Activated naive CD4-positive, alpha-beta T cell treated with anti-CD3 and anti-CD28 coated beads, Interleukin-2, amount 50 U/mL, for 72 hours (primary cell): ENCODE results near the gene GPR139. TPM values are rescaled to one million over a fixed set of nuclear protein-coding genes. Genes with fewer than 3 reads are reported as not detected.
A peak's percentile ranks its signal among the peaks of the same experiment; 100 is the strongest.

Experiments
- ATAC-seq, 2 donors: fragments of 150-1000 bp; cut with Tn5 transposase; 2 replicates each; pipeline ENCODE4 v1.10.0; 2021; ENCODE audit warnings: mild to moderate bottlenecking in 2 of 2, moderate library complexity in 2 of 2
- DNase-seq, 2 donors: peaks; one replicate each; pipeline ENCODE4 v3.0.0; 2021 to 2022; ENCODE audit warnings: low spot score in 2 of 2
- H3K27ac Mint-ChIP-seq, 2 donors: one replicate each; pipeline ENCODE4 v1.8.0; 2022; ENCODE audit warnings: mild to moderate bottlenecking in 2 of 2, mixed read lengths in 2 of 2
- H3K36me3 Mint-ChIP-seq, 2 donors: one replicate each; pipeline ENCODE4 v1.8.0; 2022; ENCODE audit warnings: mixed read lengths in 2 of 2
- H3K9me3 Mint-ChIP-seq, 2 donors: one replicate each; pipeline ENCODE4 v1.8.0; 2022; ENCODE audit warnings: mixed read lengths in 2 of 2
- total RNA-seq, 2 donors: library from RNA; stranded (reverse); gene quantifications; one replicate each; pipeline ENCODE4 v1.2.3, GENCODE V29; 2022

The GPR139 gene
- total RNA-seq, 2 donors from 2014 or later, result not detected

GRCh38 chr16:20020083-20020482, 53.6 kb downstream of the GPR139 start:
- peaks cover 6 to 7% of the 10 kb centered on the region in 2 donors for H3K9me3 Mint-ChIP-seq
- ATAC-seq, result peak in 1 of 2 donors; percentile 7
- no peak for DNase-seq
- H3K27ac Mint-ChIP-seq, result no peak overlapping the region
- H3K36me3 Mint-ChIP-seq, result peaks cover 0 to 6% of the 10 kb centered on the region in 2 donors

GRCh38 chr16:20016234-20016633, 57.5 kb downstream of the GPR139 start:
- Mint-ChIP-seq H3K27ac (no peak overlapping the region), H3K9me3 (no peaks in the 10 kb centered on the region), H3K36me3 (no peaks in the 10 kb centered on the region)
- DNase-seq (no peak), ATAC-seq (no peak)

- no peak for ATAC-seq
- no peaks in the 10 kb centered on the region for H3K36me3 Mint-ChIP-seq
- no peak overlapping the region for H3K27ac Mint-ChIP-seq
- DNase-seq, result no peak
- H3K9me3 Mint-ChIP-seq, result peaks cover 0 to 4% of the 10 kb centered on the region in 2 donors
Observed at GRCh38 chr16:20004931-20005330, 68.8 kb downstream of the GPR139 start.

GRCh38 chr16:20002936-20003335, 70.8 kb downstream of the GPR139 start:
- Mint-ChIP-seq H3K9me3 (peaks cover 0 to 4% of the 10 kb centered on the region in 2 donors), H3K27ac (no peak overlapping the region), H3K36me3 (no peaks in the 10 kb centered on the region)
- ATAC-seq (no peak), DNase-seq (no peak)

DNA sequence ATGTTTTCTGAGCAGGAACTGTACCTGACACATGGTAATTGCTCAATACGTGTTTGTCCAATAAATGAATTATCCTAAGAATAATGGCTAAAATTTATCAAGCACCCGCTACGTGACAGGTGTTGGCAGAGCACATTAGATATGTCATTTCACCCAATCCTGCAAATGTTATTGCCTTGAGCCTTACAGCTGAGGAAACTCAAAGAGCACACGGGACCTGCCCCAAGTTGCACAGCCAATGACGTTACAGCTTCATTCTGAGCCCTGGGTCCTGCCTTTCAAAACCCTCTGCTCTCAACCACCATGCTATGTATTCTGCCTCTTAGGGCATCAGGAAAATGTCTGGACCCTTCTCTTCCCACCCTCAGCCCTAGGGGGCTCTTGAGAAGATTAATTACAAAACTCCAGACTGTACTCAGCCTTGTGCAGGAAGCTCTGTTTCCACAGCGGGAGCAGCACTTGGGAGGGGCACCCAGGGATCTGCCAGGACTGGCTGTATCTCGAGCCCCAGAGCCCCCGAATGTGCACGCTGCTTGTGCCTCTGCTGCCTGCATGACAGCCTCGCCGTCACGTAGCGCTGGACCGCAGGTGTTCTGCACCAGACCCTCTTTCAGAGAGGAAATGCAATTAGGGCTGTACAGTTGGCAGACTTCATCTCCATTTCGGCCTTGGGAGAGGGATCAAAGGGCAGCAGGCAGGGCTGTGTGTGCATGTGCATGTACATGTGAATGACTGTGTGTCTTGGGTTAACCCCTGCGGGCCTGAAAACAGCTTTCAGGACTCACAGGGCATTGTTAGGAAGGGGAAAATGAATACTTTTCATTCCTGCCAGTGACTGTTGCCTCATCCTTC, 71.6 kb downstream of the GPR139 start:
- H3K27ac Mint-ChIP-seq, result no peak overlapping the region
- no peaks in the 10 kb centered on the region for H3K36me3 Mint-ChIP-seq
- no peak for ATAC-seq
- no peak for DNase-seq
- peaks cover 0 to 4% of the 10 kb centered on the region in 2 donors for H3K9me3 Mint-ChIP-seq

DNA sequence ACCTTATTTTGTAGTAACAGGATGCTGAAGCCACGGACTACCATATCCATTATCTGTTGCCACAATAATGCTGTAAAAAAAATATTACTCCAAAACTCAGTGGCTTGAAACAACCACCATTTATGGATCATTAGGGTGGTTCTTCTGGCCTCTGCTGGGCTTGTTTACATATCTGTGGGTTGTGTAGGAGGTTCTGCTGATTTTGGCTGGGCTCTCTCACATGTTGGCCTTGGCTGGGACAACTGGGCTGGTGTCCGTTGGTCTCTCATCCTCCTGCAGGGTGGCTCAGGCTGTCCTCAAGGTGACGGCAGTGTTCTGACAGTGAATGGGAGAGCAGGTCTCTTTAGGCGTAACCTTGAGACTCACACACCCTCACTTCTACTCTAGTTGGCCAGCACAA, 76.0 kb downstream of the GPR139 start:
- no peaks in the 10 kb centered on the region for H3K36me3 Mint-ChIP-seq
- no peaks in the 10 kb centered on the region for H3K9me3 Mint-ChIP-seq
- no peak for DNase-seq
- no peak overlapping the region for H3K27ac Mint-ChIP-seq
- ATAC-seq, result no peak

- ATAC-seq (no peak), DNase-seq (no peak)
- Mint-ChIP-seq H3K9me3 (no peaks in the 10 kb centered on the region), H3K36me3 (no peaks in the 10 kb centered on the region), H3K27ac (no peak overlapping the region)
Observed at GRCh38 chr16:19997264-19997663, 76.4 kb downstream of the GPR139 start.

DNA sequence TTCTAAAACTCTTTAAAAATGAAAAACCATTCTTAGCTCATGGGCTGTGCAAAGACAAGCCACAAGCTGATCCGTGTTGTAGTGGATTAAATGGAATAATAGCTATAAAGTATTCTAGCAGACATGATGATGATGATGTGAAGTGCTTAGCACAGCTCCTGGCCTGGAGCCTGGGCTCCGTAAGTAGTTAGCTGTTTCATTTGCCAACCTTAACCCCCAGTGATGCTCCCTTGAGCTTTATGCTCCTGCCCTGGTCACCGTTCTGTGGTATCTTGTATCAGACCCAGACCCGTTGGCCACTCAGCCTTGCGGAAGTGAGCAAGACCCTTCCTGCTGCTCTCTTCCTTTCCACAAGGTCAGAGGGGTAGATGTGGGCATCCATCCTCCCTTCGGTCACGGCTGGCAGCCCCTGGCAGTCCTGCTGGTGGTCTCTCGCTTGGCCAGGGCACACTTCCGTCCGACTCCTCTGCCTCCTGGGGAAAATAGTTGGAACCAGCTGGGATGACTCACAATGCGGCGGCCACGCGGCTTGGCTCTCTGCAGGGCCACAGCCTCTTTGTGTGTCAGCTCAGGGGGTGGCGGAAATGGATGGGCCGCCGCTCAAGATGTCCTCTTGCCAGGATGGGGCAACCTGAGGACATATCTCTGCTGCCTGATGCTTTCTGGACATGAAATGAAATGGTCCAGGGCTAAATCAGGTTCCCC, 79.1 kb downstream of the GPR139 start:
- H3K9me3 Mint-ChIP-seq, result peaks cover 0 to 4% of the 10 kb centered on the region in 2 donors
- DNase-seq, result no peak
- no peak for ATAC-seq
- no peaks in the 10 kb centered on the region for H3K36me3 Mint-ChIP-seq
- no peak overlapping the region for H3K27ac Mint-ChIP-seq

- peaks cover 0 to 4% of the 10 kb centered on the region in 2 donors for H3K9me3 Mint-ChIP-seq
- H3K36me3 Mint-ChIP-seq, result no peaks in the 10 kb centered on the region
- H3K27ac Mint-ChIP-seq, result no peak overlapping the region
- ATAC-seq, result no peak
- no peak for DNase-seq
Observed at GRCh38 chr16:19991614-19992013, 82.1 kb downstream of the GPR139 start.

DNA sequence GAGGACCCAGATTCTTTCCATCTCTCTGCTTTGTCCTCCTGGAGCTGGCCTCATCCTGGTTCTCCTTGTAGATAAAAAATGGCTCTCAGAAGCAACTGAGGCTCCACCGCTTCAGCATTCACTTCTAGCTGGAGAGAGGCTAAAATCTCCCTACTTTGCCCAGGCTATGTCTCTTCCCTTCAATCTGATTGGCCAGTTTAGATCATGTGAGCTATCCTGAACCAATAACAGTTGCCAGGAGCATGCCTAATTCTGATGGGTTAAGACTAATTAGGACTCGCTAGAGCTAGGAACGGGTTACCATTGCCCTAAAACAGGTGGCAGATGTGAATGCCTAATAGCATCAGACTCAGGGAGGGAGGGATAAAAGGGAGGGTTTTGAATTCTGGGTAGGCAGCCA, 89.6 kb downstream of the GPR139 start:
- Mint-ChIP-seq H3K27ac (no peak overlapping the region), H3K9me3 (no peaks in the 10 kb centered on the region), H3K36me3 (no peaks in the 10 kb centered on the region)
- DNase-seq (no peak), ATAC-seq (no peak)

Other genes starting within 250 kb of the GPR139 start
- gene GPRC5B, start 189.0 kb downstream of the GPR139 start, total RNA-seq, result under 1 TPM; 0.37 to 0.59 TPM